Body of pancreas (tissue), 4 donors: ENCODE data around the gene NIT1. TPM values are rescaled to one million over a fixed set of nuclear protein-coding genes. Genes with fewer than 3 reads are reported as not detected.

Experiments
- ATAC-seq: fragments of 150-250 bp; one replicate; pipeline ENCODE4 v1.9.1; 2016
- DNase-seq, 4 donors: peaks; one replicate each; pipeline ENCODE4 v3.0.0-alpha.2; 2019
- H3K27ac ChIP-seq, 4 donors: fragments of 200-600 bp; sonication (generic); 1 replicate in 3 of 4; 2 replicates in 1 of 4; pipeline versions ENCODE4 v1.5.1 to v1.6.1; 2016 to 2019; ENCODE audit warnings: mild to moderate bottlenecking in 1 of 4, mixed read lengths in 1 of 4, moderate library complexity in 1 of 4
- H3K27me3 ChIP-seq, 2 donors: fragments of 200-600 bp; sonication (generic); one replicate each; pipeline ENCODE4 v1.6.0; 2016; ENCODE audit warnings: mild to moderate bottlenecking in 1 of 2
- H3K36me3 ChIP-seq, 2 donors: fragments of 200-600 bp; sonication (generic); replicated peaks in 1 of 2; 2 replicates each; pipeline ENCODE4 v1.5.1; 2016; ENCODE audit warnings: low read depth in 2 of 2; ENCODE audit not compliant: insufficient read depth in 1 of 2
- H3K4me1 ChIP-seq: fragments of 200-600 bp; sonication (generic); one replicate; pipeline ENCODE4 v1.6.0; 2016
- H3K4me3 ChIP-seq, 2 donors: fragments of 200-600 bp; sonication (generic); 1 replicate in 1 of 2; 2 replicates in 1 of 2; pipeline ENCODE4 v1.5.1; 2016 to 2019
- H3K9me3 ChIP-seq, 3 donors: fragments of 200-600 bp; sonication (generic); 1 replicate in 2 of 3; 2 replicates in 1 of 3; pipeline ENCODE4 v1.5.1; 2016
- CTCF ChIP-seq, 7 experiments: fragments of 450-650 bp in 4 of 7; fragments of 200-600 bp in 3 of 7; sonication (generic) in 3 of 7; IDR thresholded peaks; one replicate each; pipeline ENCODE4 v1.5.1; 2016 to 2019; ENCODE audit warnings: antibody characterized with exemption in 7 of 7
- POLR2A ChIP-seq, 3 donors: fragments of 450-650 bp; IDR thresholded peaks; one replicate each; pipeline ENCODE4 v1.6.1; 2016; ENCODE audit warnings: antibody characterized with exemption in 3 of 3, mild to moderate bottlenecking in 2 of 3
- WGBS, 2 donors: methylation state at CpG; one replicate each; pipeline ENCODE4 v1.1.5; 2017; 5-methylcytosine and 5-hydroxymethylcytosine counted together
- intact Hi-C: fragments of 100-400 bp; cut with DNase I; formaldehyde crosslinking; loops from one replicate; pipeline ENCODE4 v1.15.1; 2023
- total RNA-seq, 2 donors: library from RNA; depleted of rRNA; stranded (reverse); fragments of >200 nt; gene quantifications; one replicate each; pipeline ENCODE4 v1.1.0, GENCODE V29; 2016

The NIT1 gene
- total RNA-seq, 2 donors from 2014 or later = 22.8 to 38.6 TPM

GRCh38 chr1:161091796-161092507 lies 26.0 kb upstream of the NIT1 start:
- no peaks in the 10 kb centered on the region for H3K36me3 ChIP-seq
- intact Hi-C loops = loop anchor here (10.0 kb wide), 2 partner anchors 97 to 257 kb away; no protein-coding TSS in a partner anchor
- peaks cover 36% of the 10 kb centered on the region for H3K4me1 ChIP-seq
- H3K27me3 ChIP-seq = no peaks in the 10 kb centered on the region
- TF ChIP-seq POLR2A (IDR thresholded peaks at IDR 0.05) (no peak), CTCF (IDR thresholded peaks at IDR 0.05) (no peak)
- ATAC-seq = no peak
- no peaks in the 10 kb centered on the region for H3K9me3 ChIP-seq
- H3K27ac ChIP-seq = no peak overlapping the region
- 86 to 89% methylated on average over 7 of the region's 7 CpGs for WGBS, 2 donors
- no peak overlapping the region for H3K4me3 ChIP-seq
- DNase-seq = no peak

- Histone ChIP-seq H3K27me3 (no peaks in the 10 kb centered on the region), H3K36me3 (no peaks in the 10 kb centered on the region), H3K4me3 (no peak overlapping the region), H3K27ac (no peak overlapping the region), H3K9me3 (no peaks in the 10 kb centered on the region), H3K4me1 (peaks cover 35% of the 10 kb centered on the region)
- intact Hi-C loops = loop anchor here (10.0 kb wide), 2 partner anchors 98 to 258 kb away; no protein-coding TSS in a partner anchor
- TF ChIP-seq CTCF (IDR thresholded peaks at IDR 0.05) (no peak), POLR2A (IDR thresholded peaks at IDR 0.05) (no peak)
- DNase-seq (no peak), ATAC-seq (no peak)
- WGBS, 2 donors = 58 to 74% methylated on average over 3 of the region's 3 CpGs
These were observed 25.3 kb upstream of the NIT1 start for GRCh38 chr1:161092621-161093028.

- Histone ChIP-seq H3K27me3 (no peaks in the 10 kb centered on the region), H3K4me1 (peaks cover 28% of the 10 kb centered on the region), H3K4me3 (no peak overlapping the region), H3K9me3 (no peaks in the 10 kb centered on the region), H3K27ac (no peak overlapping the region), H3K36me3 (no peaks in the 10 kb centered on the region)
- intact Hi-C loops = loop anchor here (10.0 kb wide), 2 partner anchors 100 to 260 kb away; no protein-coding TSS in a partner anchor
- ATAC-seq (no peak), DNase-seq (no peak)
- TF ChIP-seq CTCF (IDR thresholded peaks at IDR 0.05) (no peak), POLR2A (IDR thresholded peaks at IDR 0.05) (no peak)
- WGBS, 2 donors = 89 to 93% methylated on average over 14 of the region's 14 CpGs
These were observed 23.4 kb upstream of the NIT1 start for GRCh38 chr1:161094481-161094880.

GRCh38 chr1:161095230-161095629 lies 22.7 kb upstream of the NIT1 start:
- 80 to 86% methylated on average over 6 of the region's 6 CpGs for WGBS, 2 donors
- intact Hi-C loops = loop anchor here (10.0 kb wide), 2 partner anchors 100 to 260 kb away; no protein-coding TSS in a partner anchor
- H3K27me3 ChIP-seq = no peaks in the 10 kb centered on the region
- peaks cover 22% of the 10 kb centered on the region for H3K4me1 ChIP-seq
- no peaks in the 10 kb centered on the region for H3K36me3 ChIP-seq
- DNase-seq (no peak), ATAC-seq (no peak)
- no peak for TF ChIP-seq POLR2A (IDR thresholded peaks at IDR 0.05)
- no peak for TF ChIP-seq CTCF (IDR thresholded peaks at IDR 0.05)
- H3K9me3 ChIP-seq = no peaks in the 10 kb centered on the region
- no peak overlapping the region for H3K27ac ChIP-seq
- no peak overlapping the region for H3K4me3 ChIP-seq
